Nucleus accumbens (tissue), 56 donors: ENCODE data around the gene VWC2L.

Experiments
- DNase-seq, 56 donors: peaks; one replicate each; lab custom pipeline; 2025; lab: John Stamatoyannopoulos, UW

The VWC2L gene

GRCh38 chr2:214410918-214411554, at the start of gene VWC2L:
Gene VWC2L, plus strand, starts transcription at chr2:214411054. Its CDS starts 3,140 bp downstream, at chr2:214414194.
- DNase-seq, result peak in 54 of 56 donors; percentile 1 to 85 (median 66)

GRCh38 chr2:214361116-214361515, 49.7 kb upstream of the VWC2L start:
- DNase-seq, result no peak

- DNase-seq, result no peak
Measured at GRCh38 chr2:214365549-214365948, 45.3 kb upstream of the VWC2L start.

GRCh38 chr2:214367171-214367570, 43.7 kb upstream of the VWC2L start:
- no peak for DNase-seq

- no peak for DNase-seq
Measured at GRCh38 chr2:214376618-214377285, 34.1 kb upstream of the VWC2L start.

- no peak for DNase-seq
Measured at GRCh38 chr2:214377286-214377624, 33.6 kb upstream of the VWC2L start.

- no peak for DNase-seq
Measured at GRCh38 chr2:214378455-214379103, 32.3 kb upstream of the VWC2L start.

GRCh38 chr2:214379227-214379626, 31.6 kb upstream of the VWC2L start:
- DNase-seq, result no peak

GRCh38 chr2:214380681-214381080, 30.2 kb upstream of the VWC2L start:
- DNase-seq, result no peak

GRCh38 chr2:214382229-214382628, 28.6 kb upstream of the VWC2L start:
- DNase-seq, result no peak

GRCh38 chr2:214386720-214387119, 24.1 kb upstream of the VWC2L start:
- no peak for DNase-seq

- DNase-seq, result no peak
Measured at GRCh38 chr2:214389334-214389733, 21.5 kb upstream of the VWC2L start.

- DNase-seq, result no peak
Measured at GRCh38 chr2:214393796-214394195, 17.1 kb upstream of the VWC2L start.

- no peak for DNase-seq
Measured at GRCh38 chr2:214395040-214395439, 15.8 kb upstream of the VWC2L start.

GRCh38 chr2:214401580-214401979, 9.3 kb upstream of the VWC2L start:
- DNase-seq, result no peak

- peak in 5 of 56 donors; percentile 1 to 18 (median 7) for DNase-seq
Measured at GRCh38 chr2:214410128-214410775, 602 bp upstream of the VWC2L start.

- DNase-seq, result no peak
Measured at GRCh38 chr2:214412679-214413078, 1.8 kb downstream of the VWC2L start.

GRCh38 chr2:214436470-214436869, 25.6 kb downstream of the VWC2L start:
- no peak for DNase-seq

- no peak for DNase-seq
Measured at GRCh38 chr2:214450118-214450894, 39.5 kb downstream of the VWC2L start.

- DNase-seq, result no peak
Measured at GRCh38 chr2:214451516-214452275, 40.8 kb downstream of the VWC2L start.
